H9 (cell line): ENCODE data around the gene POLR2J. TPM values are rescaled to one million over a fixed set of nuclear protein-coding genes. Genes with fewer than 3 reads are reported as not detected.

Experiments
- DNase-seq: peaks from one replicate; pipeline ENCODE4 v3.0.0-alpha.2; 2017
- H2AFZ ChIP-seq: one replicate; pipeline ENCODE4 v1.6.1; 2013; ENCODE audit warnings: mild to moderate bottlenecking, low read length, control low read depth, moderate library complexity
- H2AK5ac ChIP-seq: 2 replicates; pipeline ENCODE4 v1.6.1; 2013; ENCODE audit warnings: low read length, control low read depth, mixed read lengths; ENCODE audit not compliant: insufficient read length
- H2BK120ac ChIP-seq: one replicate; pipeline ENCODE4 v1.6.1; 2013; ENCODE audit warnings: low read depth, mild to moderate bottlenecking, low read length, control low read depth, inconsistent platforms; ENCODE audit not compliant: poor library complexity, severe bottlenecking
- H2BK12ac ChIP-seq: 2 replicates; pipeline ENCODE4 v1.6.1; 2013; ENCODE audit warnings: low read length, control low read depth, mixed read lengths, low read depth; ENCODE audit not compliant: insufficient read length
- H2BK15ac ChIP-seq: 2 replicates; pipeline ENCODE4 v1.6.1; 2013; ENCODE audit warnings: low read depth, low read length, control low read depth
- H2BK20ac ChIP-seq: one replicate; pipeline ENCODE4 v1.6.1; 2013; ENCODE audit warnings: low read depth, mild to moderate bottlenecking, low read length, control low read depth, inconsistent platforms; ENCODE audit not compliant: poor library complexity, severe bottlenecking
- H2BK5ac ChIP-seq: 2 replicates; pipeline ENCODE4 v1.6.1; 2013; ENCODE audit warnings: low read length, control low read depth, mixed read lengths; ENCODE audit not compliant: insufficient read length
- H3K14ac ChIP-seq: 2 replicates; pipeline ENCODE4 v1.6.1; 2013; ENCODE audit warnings: low read length, control low read depth; ENCODE audit not compliant: insufficient read depth
- H3K18ac ChIP-seq: 2 replicates; pipeline ENCODE4 v1.6.1; 2013; ENCODE audit warnings: low read depth, mild to moderate bottlenecking, mixed read lengths, low read length, control low read depth; ENCODE audit not compliant: insufficient read length
- H3K23ac ChIP-seq: 2 replicates; pipeline ENCODE4 v1.6.1; 2013; ENCODE audit warnings: low read length, control low read depth, mixed read lengths, low read depth; ENCODE audit not compliant: insufficient read length
- H3K23me2 ChIP-seq: 2 replicates; pipeline ENCODE4 v1.6.1; 2013; ENCODE audit warnings: low read depth, mild to moderate bottlenecking, mixed read lengths, low read length, control low read depth; ENCODE audit not compliant: insufficient read length, poor library complexity, severe bottlenecking
- H3K27ac ChIP-seq: 2 replicates; pipeline ENCODE4 v1.5.1; 2013; ENCODE audit warnings: low read length, control low read depth, mixed read lengths, low read depth; ENCODE audit not compliant: insufficient read length
- H3K27me3 ChIP-seq: 2 replicates; pipeline ENCODE4 v1.6.1; 2013; ENCODE audit warnings: low read length, control low read depth, inconsistent platforms; ENCODE audit not compliant: insufficient read depth
- H3K4ac ChIP-seq: 2 replicates; pipeline ENCODE4 v1.6.1; 2013; ENCODE audit warnings: low read depth, mild to moderate bottlenecking, control low read depth, inconsistent platforms, low read length, moderate library complexity
- H3K4me1 ChIP-seq: 2 replicates; pipeline ENCODE4 v1.6.1; 2013; ENCODE audit warnings: low read length, control low read depth, inconsistent platforms; ENCODE audit not compliant: insufficient read depth
- H3K4me2 ChIP-seq: 2 replicates; pipeline ENCODE4 v1.6.1; 2013; ENCODE audit warnings: low read length, control low read depth, mixed read lengths; ENCODE audit not compliant: insufficient read length, insufficient read depth
- H3K56ac ChIP-seq: 2 replicates; pipeline ENCODE4 v1.6.1; 2013; ENCODE audit warnings: low read depth, mild to moderate bottlenecking, mixed read lengths, low read length, control low read depth; ENCODE audit not compliant: insufficient read length
- H3K79me1 ChIP-seq: 2 replicates; pipeline ENCODE4 v1.6.1; 2013; ENCODE audit warnings: low read depth, mild to moderate bottlenecking, moderate library complexity, low read length, control low read depth, inconsistent platforms; ENCODE audit not compliant: insufficient read depth, poor library complexity, severe bottlenecking
- H3K79me2 ChIP-seq: 2 replicates; pipeline ENCODE4 v1.6.1; 2013; ENCODE audit warnings: low read length, control low read depth, inconsistent platforms; ENCODE audit not compliant: insufficient read depth
- H3K9ac ChIP-seq: 2 replicates; pipeline ENCODE4 v1.6.1; 2013; ENCODE audit warnings: low read length, control low read depth, mixed read lengths; ENCODE audit not compliant: insufficient read length; ENCODE audit errors: extremely low read depth
- H3K9me3 ChIP-seq: one replicate; pipeline ENCODE4 v1.6.1; 2013; ENCODE audit warnings: low read depth, low read length, inconsistent platforms; ENCODE audit not compliant: control insufficient read depth
- H3T11ph ChIP-seq: one replicate; pipeline ENCODE4 v1.6.1; 2013; ENCODE audit warnings: mild to moderate bottlenecking, low read length, control low read depth, inconsistent platforms
- H4K20me1 ChIP-seq: one replicate; pipeline ENCODE4 v1.6.1; 2013; ENCODE audit not compliant: control insufficient read depth, insufficient read length, insufficient read depth
- H4K5ac ChIP-seq: 2 replicates; pipeline ENCODE4 v1.6.1; 2013; ENCODE audit warnings: low read depth, mild to moderate bottlenecking, mixed read lengths, low read length, control low read depth; ENCODE audit not compliant: insufficient read length
- H4K8ac ChIP-seq: replicated peaks from 2 replicates; pipeline ENCODE4 v1.6.1; 2013; ENCODE audit warnings: low read length, control low read depth, mixed read lengths, low read depth; ENCODE audit not compliant: insufficient read length
- H4K91ac ChIP-seq: 2 replicates; pipeline ENCODE4 v1.6.1; 2013; ENCODE audit warnings: low read depth, mild to moderate bottlenecking, moderate library complexity, mixed read lengths, low read length, control low read depth; ENCODE audit not compliant: insufficient read length
- H3K27ac Mint-ChIP-seq, 3 experiments: 2 replicates in 2 of 3; 3 replicates in 1 of 3; pipeline ENCODE4 v1.8.0; 2020 to 2021; ENCODE audit warnings: mixed read lengths in 3 of 3, mild to moderate bottlenecking in 1 of 3, moderate library complexity in 1 of 3
- H3K27me3 Mint-ChIP-seq: 2 replicates; pipeline ENCODE4 v1.8.0; 2021; ENCODE audit warnings: low read depth, mild to moderate bottlenecking, moderate library complexity, mixed read lengths
- H3K36me3 Mint-ChIP-seq, 3 experiments: 2 replicates in 2 of 3; 3 replicates in 1 of 3; pipeline ENCODE4 v1.8.0; 2020 to 2021; ENCODE audit warnings: low read depth in 3 of 3, mixed read lengths in 3 of 3; ENCODE audit not compliant: insufficient read depth in 1 of 3
- H3K4me1 Mint-ChIP-seq, 2 experiments: 2 replicates each; pipeline ENCODE4 v1.8.0; 2020; ENCODE audit warnings: mixed read lengths in 2 of 2
- H3K4me3 Mint-ChIP-seq, 2 experiments: 2 replicates in 1 of 2; 3 replicates in 1 of 2; pipeline ENCODE4 v1.8.0; 2020 to 2021; ENCODE audit warnings: mild to moderate bottlenecking in 2 of 2, mixed read lengths in 2 of 2, moderate library complexity in 1 of 2
- H3K9me3 Mint-ChIP-seq, 2 experiments: 2 replicates in 1 of 2; 3 replicates in 1 of 2; pipeline ENCODE4 v1.8.0; 2020; ENCODE audit warnings: mild to moderate bottlenecking in 2 of 2, mixed read lengths in 2 of 2, moderate library complexity in 1 of 2
- CTCF ChIP-seq: fragments of 200-600 bp; sonication (generic); conservative IDR thresholded peaks from 3 replicates; pipeline ENCODE4 v1.8.0; 2021; ENCODE audit warnings: antibody characterized with exemption, mild to moderate bottlenecking
- WGBS: extraction: QIAGEN DNeasy Blood & Tissue Kit; methylation state at CpG from one replicate; pipeline ENCODE4 v1.1.7; 2013; ENCODE audit warnings: missing lambda C conversion rate, low lambda C conversion rate, mixed read lengths; ENCODE audit not compliant: insufficient read length; ENCODE audit errors: extremely low coverage; 5-methylcytosine and 5-hydroxymethylcytosine counted together
- total RNA-seq: library from RNA; stranded (reverse); gene quantifications from 2 replicates; pipeline ENCODE4 v1.2.1, GENCODE V29; 2021

The POLR2J gene
- total RNA-seq, 1 experiment from 2014 or later, result 58.5 TPM

DNA sequence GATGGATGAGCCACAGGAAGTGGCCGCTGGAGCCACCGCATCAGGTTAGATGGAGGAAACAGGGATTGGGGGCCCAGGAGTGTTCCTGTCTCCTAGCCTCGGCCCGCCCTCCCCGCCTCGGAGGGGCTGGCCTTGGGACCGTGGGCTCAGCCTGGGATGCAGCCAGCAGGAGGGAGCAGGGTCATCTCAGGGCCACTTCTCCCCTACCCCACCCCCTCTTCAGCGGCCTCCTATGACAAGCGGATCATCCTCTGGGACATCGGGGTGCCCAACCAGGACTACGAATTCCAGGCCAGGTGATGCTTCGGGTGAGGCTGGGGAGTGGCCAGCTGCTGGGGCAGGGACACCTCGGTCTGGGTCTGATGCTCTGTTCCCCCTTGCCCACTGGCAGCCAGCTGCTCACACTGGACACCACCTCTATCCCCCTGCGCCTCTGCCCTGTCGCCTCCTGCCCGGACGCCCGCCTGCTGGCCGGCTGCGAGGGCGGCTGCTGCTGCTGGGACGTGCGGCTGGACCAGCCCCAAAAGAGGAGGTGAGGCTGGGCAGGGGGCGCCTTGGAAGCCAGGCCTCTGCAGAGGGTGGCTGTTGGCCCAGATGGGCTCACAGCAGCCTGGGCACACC lies 9.3 kb downstream of the POLR2J start:
- Histone ChIP-seq H3K4me2 (no peak overlapping the region), H3K4me1 (no peaks in the 10 kb centered on the region), H3K79me1 (peaks cover 2% of the 10 kb centered on the region), H3K23ac (no peak overlapping the region), H3K18ac (no peak overlapping the region), H2BK20ac (no peak overlapping the region), H3K27ac (no peak overlapping the region), H2BK15ac (no peak overlapping the region), H3K56ac (no peak overlapping the region), H3K79me2 (no peaks in the 10 kb centered on the region), H2BK120ac (no peak overlapping the region), H3K4ac (no peak overlapping the region), H3K23me2 (no peaks in the 10 kb centered on the region), H3K14ac (no peak overlapping the region), H3K9ac (no peak overlapping the region), H2BK5ac (no peak overlapping the region), H4K20me1 (no peaks in the 10 kb centered on the region), H3T11ph (no peak overlapping the region), H2BK12ac (no peak overlapping the region), H3K27me3 (no peaks in the 10 kb centered on the region), H2AK5ac (no peak overlapping the region), H2AFZ (no peak overlapping the region), H4K8ac (no peak overlapping the region), H3K9me3 (no peaks in the 10 kb centered on the region), H4K91ac (no peak overlapping the region), H4K5ac (no peak overlapping the region)
- peaks cover 5% of the 10 kb centered on the region in 2 experiments; a peak in 1 of 4 replicates for H3K4me1 Mint-ChIP-seq
- H3K36me3 Mint-ChIP-seq, result peaks cover 20 to 33% (median 31%) of the 10 kb centered on the region in 3 experiments; a peak in 6 of 7 replicates
- H3K9me3 Mint-ChIP-seq, result no peaks in the 10 kb centered on the region
- DNase-seq, result no peak
- H3K27ac Mint-ChIP-seq, result no peak overlapping the region
- peaks cover under 1% of the 10 kb centered on the region; the same call in 1 of the 2 replicates for H3K27me3 Mint-ChIP-seq
- WGBS, result no CpG with 5 or more reads among the region's 24 CpGs
- TF ChIP-seq CTCF, result no peak
- H3K4me3 Mint-ChIP-seq, result no peak overlapping the region
